Measurements from ENCODE around the gene UVRAG. TPM values are rescaled to one million over a fixed set of nuclear protein-coding genes. Genes with fewer than 3 reads are reported as not detected.

UVRAG gene
- total and polyA plus RNA-seq, 2 of the 4 experiments (the other 2 are of a cell fraction), result 5.6 to 10.9 TPM

DNA sequence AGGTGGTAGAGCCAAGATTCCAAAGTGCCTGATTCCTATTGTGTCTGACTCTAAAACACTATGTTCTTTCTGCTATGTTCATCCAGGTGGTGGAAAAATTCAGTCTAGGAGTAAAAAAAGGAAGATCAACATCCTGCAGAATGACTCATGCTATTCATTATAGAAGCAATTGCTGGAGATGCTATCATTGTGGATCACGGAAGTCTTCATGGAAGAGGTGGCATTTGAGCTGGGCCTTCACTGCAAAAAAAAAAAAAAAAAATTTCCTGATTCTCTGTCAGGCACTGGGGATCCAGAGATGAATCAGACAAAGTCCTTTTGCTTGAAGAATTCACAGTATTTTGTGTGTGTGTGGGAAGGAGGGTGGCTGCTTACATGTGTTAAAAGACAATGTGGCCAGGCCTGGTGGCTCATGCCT is 1.4 kb upstream of the UVRAG start:
- ATAC-seq (ENCODE audit: low read depth), result no peak
- Histone ChIP-seq H3K18ac (ENCODE audit: low read depth, low read length) (no peak overlapping the region), H3K79me1 (ENCODE audit: low read depth in 1 of 2, low read length in 2 of 2) (peaks cover 18 to 24% of the 10 kb centered on the region in 2 experiments; a peak in 3 of 4 replicates), H2BK15ac (ENCODE audit: low read depth, low read length) (no peak overlapping the region), H4K5ac (ENCODE audit: low read depth, low read length) (no peak overlapping the region), H3K4me2 (ENCODE audit: low read depth, low read length) (no peak overlapping the region), H4K91ac (ENCODE audit: insufficient read depth, low read depth, low read length) (no peak overlapping the region), H3K23ac (ENCODE audit: low read depth, low read length) (no peak overlapping the region), H4K20me1 (ENCODE audit: insufficient read depth, low read length) (peaks cover 8% of the 10 kb centered on the region; the same call in 1 of the 2 replicates), H2BK20ac (ENCODE audit: low read depth, low read length) (no peak overlapping the region), H3K4me3 (ENCODE audit: insufficient read depth, low read depth, low read length) (no peak overlapping the region), H3K9ac (ENCODE audit: low read depth, low read length) (no peak overlapping the region), H3K56ac (ENCODE audit: extremely low read depth, insufficient read depth, low read length) (no peak overlapping the region), H3K9me1 (ENCODE audit: insufficient read depth, low read length) (no peaks in the 10 kb centered on the region), H2BK120ac (ENCODE audit: low read depth, low read length) (no peak overlapping the region), H2AFZ (replicated peaks; ENCODE audit: low read length, poor library complexity) (no peak overlapping the region), H2AK9ac (replicated peaks; ENCODE audit: low read depth, low read length, poor library complexity) (no peak overlapping the region), H2BK5ac (ENCODE audit: low read depth, low read length, poor library complexity, severe bottlenecking) (no peak overlapping the region), H3K9me3 (ENCODE audit: control insufficient read depth, insufficient read depth, low read length) (no peaks in the 10 kb centered on the region), H3K14ac (replicated peaks; ENCODE audit: low read depth, low read length) (no peak overlapping the region), H3K27ac (ENCODE audit: insufficient read depth, low read length) (no peak overlapping the region), H3K36me3 (ENCODE audit: control insufficient read depth, insufficient read depth, low read length) (no peaks in the 10 kb centered on the region), H3K4ac (ENCODE audit: low read depth, low read length) (no peak overlapping the region), H2AK5ac (ENCODE audit: low read depth, low read length) (peak overlapping the region; percentile 20; the same call in 1 of the 2 replicates), H4K8ac (ENCODE audit: low read depth in 2 of 2, low read length in 2 of 2) (peak overlapping the region in 1 of 2 experiments; percentile 11; a peak in 2 of 4 replicates), H3K27me3 (ENCODE audit: control insufficient read depth, insufficient read depth, low read length) (peaks cover 6% of the 10 kb centered on the region; the same call in 1 of the 2 replicates), H3K4me1 (ENCODE audit: control insufficient read depth, insufficient read depth, low read length) (peaks cover 8% of the 10 kb centered on the region)
- WGBS, 2 experiments (ENCODE audit: extremely low coverage in 2 of 2, insufficient read length in 1 of 2), result no CpG with 5 or more reads among the region's 1 CpG
- TF ChIP-seq, protein P1, sequence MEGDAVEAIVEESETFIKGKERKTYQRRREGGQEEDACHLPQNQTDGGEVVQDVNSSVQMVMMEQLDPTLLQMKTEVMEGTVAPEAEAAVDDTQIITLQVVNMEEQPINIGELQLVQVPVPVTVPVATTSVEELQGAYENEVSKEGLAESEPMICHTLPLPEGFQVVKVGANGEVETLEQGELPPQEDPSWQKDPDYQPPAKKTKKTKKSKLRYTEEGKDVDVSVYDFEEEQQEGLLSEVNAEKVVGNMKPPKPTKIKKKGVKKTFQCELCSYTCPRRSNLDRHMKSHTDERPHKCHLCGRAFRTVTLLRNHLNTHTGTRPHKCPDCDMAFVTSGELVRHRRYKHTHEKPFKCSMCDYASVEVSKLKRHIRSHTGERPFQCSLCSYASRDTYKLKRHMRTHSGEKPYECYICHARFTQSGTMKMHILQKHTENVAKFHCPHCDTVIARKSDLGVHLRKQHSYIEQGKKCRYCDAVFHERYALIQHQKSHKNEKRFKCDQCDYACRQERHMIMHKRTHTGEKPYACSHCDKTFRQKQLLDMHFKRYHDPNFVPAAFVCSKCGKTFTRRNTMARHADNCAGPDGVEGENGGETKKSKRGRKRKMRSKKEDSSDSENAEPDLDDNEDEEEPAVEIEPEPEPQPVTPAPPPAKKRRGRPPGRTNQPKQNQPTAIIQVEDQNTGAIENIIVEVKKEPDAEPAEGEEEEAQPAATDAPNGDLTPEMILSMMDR (conservative IDR thresholded peaks at IDR 0.05; ENCODE audit: low read depth, low read length), result no peak
- TF ChIP-seq, protein P2, sequence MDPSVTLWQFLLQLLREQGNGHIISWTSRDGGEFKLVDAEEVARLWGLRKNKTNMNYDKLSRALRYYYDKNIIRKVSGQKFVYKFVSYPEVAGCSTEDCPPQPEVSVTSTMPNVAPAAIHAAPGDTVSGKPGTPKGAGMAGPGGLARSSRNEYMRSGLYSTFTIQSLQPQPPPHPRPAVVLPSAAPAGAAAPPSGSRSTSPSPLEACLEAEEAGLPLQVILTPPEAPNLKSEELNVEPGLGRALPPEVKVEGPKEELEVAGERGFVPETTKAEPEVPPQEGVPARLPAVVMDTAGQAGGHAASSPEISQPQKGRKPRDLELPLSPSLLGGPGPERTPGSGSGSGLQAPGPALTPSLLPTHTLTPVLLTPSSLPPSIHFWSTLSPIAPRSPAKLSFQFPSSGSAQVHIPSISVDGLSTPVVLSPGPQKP (IDR thresholded peaks at IDR 0.05; ENCODE audit: borderline replicate concordance, low read depth, low read length), result no peak
- TF ChIP-seq CHD1 (IDR thresholded peaks at IDR 0.05; ENCODE audit: low read depth, low read length), result no peak
- TF ChIP-seq SMC3 (IDR thresholded peaks at IDR 0.05; ENCODE audit: low read depth, low read length), result no peak
- POLR2A ChIA-PET (ENCODE audit: unreplicated experiment), result no interaction called here
- CTCF ChIA-PET, result interaction anchor here (0.7 to 2.3 kb wide), 3 partner anchors 10 to 104 kb away, joined by 4 to 6 read pairs (median 6); no protein-coding TSS in a partner anchor
- BruUV-seq (replicated peaks), result no TSS peak
- in situ Hi-C loops (cut with MboI; ENCODE audit: low sequenced_read_pairs), result no loop called here
- dilution Hi-C loops (cut with HindIII; ENCODE audit: low sequenced_read_pairs, unreplicated experiment), result no loop called here
- peak; percentile 20 for DNase-seq
- intact Hi-C loops (cut with micrococcal nuclease), result no loop called here

Data from IMR-90 (cell line).